Limb (tissue), 2 donors: ENCODE results near the gene CEP68.
"Not testable (repeated sequence)": the region's sequence is repeated elsewhere in the genome, so short reads cannot be mapped to it uniquely, and the experiment has no call there.

Experiments used
- DNase-seq, 2 donors: peaks; one replicate each; pipeline ENCODE4 v3.0.0-alpha.2; 2016; ENCODE audit errors: extremely low spot score in 2 of 2

The CEP68 gene

GRCh38 chr2:65075605-65076344 lies 19.6 kb downstream of the CEP68 start:
- DNase-seq: no peak

DNA sequence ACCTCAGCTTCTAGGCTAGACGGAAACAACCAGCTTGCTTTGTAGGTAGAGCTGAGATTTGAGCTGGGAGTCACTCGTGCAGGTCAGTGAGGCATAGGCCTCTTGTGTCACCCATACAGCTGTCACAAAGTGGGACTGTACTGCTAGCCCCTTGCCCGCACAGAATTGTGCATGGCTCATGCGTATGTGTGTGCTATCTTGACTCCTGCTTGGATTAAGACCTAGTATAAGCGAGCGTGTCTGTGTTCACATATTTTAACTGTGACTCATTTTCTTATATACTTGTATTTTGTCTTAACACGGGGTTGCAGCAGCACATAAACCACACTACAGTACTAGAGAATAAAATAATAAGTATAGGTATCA lies 20.1 kb downstream of the CEP68 start:
- no peak for DNase-seq

- no peak for DNase-seq
Observed at GRCh38 chr2:65077898-65078297, 21.7 kb downstream of the CEP68 start.

GRCh38 chr2:65079017-65079416 lies 22.8 kb downstream of the CEP68 start:
- DNase-seq: no peak

DNA sequence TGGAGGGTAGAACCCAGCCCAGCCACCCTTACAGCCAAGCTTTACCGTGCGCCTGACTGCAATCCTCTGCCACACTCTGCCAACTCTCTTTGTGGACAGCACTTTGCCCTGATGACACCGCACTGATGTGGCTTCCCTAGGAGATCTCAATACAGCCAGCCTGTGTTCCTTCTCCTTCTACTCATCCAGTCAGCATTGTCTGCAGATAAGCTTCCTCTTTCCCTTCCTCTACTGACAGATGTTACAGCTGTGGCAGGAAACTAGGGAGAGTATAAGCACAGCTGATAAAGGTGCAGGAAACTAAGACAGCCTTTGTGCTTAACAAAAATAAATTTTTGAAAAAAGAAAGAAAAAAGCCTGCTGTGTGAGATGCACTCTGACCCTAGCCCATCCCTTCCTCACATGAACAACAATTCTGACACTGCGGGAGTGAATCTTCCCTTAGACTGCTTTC lies 25.0 kb downstream of the CEP68 start:
- DNase-seq: no peak

- no peak for DNase-seq
Observed at GRCh38 chr2:65085148-65085547, 28.9 kb downstream of the CEP68 start.

DNA sequence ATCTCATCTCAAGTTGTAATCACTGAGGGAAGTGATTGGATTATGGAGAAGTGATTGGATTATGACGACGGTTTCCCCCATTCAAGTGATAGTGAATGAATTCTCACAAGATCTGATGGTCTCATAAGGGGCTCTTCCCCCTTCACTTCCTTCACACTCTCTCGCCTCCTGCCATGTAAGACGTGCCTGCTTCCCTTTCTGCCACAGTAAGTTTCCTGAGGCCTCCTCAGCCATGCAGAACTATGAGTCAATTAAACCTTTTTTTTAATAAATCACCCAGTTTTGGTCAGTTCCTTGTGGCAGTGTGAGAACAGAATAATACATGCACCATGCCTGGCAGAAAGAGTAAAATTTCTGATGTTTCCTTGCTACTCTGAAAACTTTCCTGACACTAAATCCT lies 36.6 kb downstream of the CEP68 start:
- DNase-seq: no peak

DNA sequence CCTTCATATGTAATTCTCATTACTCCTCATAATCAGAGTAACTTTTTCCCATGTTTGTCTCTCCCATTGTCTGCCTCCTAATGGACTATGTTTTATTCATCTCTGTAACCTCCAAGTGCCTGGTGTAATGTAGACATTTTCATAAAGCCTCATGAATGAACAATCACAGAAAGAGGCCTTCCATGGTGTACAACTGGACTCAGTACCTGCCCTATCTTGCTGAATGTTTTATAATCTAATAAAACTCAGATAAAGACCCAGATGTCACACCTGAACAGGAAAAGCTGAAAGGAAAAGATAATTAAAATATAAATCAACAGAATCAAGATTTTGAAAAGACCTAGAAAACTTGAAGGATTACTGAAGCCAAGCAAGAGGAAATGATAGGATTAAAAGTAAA lies 37.0 kb downstream of the CEP68 start:
- DNase-seq: no peak

GRCh38 chr2:65096948-65097347 lies 40.7 kb downstream of the CEP68 start:
- DNase-seq: no peak

DNA sequence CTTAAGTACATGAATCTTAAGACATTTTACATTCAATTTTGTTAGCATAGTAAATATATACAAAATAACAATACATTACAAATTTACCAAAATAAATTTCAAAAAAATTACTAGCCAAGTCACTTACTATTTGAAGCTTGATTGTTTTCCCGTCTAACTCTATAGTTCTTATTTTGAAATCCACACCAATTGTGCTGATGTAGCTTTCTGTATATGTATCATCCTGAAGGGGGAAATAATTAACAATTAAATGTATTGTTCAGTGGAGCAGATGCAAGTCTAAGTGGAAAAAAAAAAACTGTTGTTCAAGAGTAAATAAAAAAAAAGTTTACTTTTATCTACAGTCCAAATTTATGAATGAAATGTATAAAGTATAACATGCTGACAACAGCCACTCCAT lies 41.6 kb downstream of the CEP68 start:
- DNase-seq: no peak

GRCh38 chr2:65098741-65099140 lies 42.5 kb downstream of the CEP68 start:
- no peak for DNase-seq

DNA sequence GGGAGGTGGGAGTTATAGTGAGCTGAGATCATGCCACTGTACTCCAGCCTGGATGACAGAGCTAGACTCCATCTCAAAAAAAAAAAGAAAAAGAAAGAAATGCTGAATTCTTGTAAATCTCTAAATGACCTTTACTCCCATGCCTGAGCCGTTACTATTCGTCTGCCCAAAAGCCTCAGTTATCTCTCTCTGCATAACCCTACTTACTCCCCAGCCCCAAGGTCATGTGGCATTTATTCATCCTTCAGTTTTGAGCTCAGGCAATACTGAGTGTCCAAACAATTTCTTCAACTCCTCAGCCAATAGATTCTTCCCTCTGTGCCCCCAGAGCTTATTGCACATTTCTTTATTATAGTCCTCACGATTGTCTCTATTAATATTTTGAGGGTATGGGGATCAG lies 44.9 kb downstream of the CEP68 start:
- DNase-seq: no peak

GRCh38 chr2:65103013-65103715 lies 46.9 kb downstream of the CEP68 start:
- no peak for DNase-seq

GRCh38 chr2:65107530-65107929 lies 51.3 kb downstream of the CEP68 start:
- DNase-seq: no peak

DNA sequence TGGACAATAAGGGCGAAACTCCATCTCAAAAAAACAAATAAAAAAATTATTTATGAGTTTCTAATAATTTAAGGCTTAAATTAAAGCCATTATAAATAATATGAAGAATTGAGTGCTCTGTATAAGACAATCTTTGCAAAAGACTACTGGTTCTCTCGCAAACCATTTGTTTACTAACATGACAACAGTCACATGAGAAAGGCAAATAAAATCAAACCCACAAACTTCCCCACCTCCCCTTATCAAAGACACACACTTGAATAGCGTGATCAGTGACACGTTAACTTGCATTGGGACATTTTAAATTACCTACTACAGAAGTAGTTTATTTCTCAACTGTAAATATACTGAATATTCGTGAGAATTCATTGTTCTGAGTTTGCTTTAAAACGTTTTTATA lies 52.6 kb downstream of the CEP68 start:
- DNase-seq: no peak

DNA sequence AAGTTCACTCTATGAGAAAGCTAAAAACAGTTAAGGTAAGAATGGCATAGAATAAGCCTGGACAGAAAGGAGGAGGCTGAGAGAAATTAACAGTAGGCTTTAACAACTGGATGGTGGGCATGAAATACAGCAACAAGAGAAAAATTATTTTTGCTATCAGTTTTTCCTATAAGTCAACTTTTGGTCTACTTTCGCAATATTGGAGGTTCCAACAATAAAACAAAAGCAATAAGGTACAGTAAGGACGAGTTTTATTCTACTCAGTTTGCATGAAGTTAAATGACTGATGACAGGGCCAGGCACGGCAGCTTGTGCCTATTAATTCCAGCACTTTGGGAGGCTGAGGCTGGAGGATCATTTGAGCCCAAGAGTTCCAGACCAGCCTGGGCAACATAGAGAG lies 56.4 kb downstream of the CEP68 start:
- no peak for DNase-seq

DNA sequence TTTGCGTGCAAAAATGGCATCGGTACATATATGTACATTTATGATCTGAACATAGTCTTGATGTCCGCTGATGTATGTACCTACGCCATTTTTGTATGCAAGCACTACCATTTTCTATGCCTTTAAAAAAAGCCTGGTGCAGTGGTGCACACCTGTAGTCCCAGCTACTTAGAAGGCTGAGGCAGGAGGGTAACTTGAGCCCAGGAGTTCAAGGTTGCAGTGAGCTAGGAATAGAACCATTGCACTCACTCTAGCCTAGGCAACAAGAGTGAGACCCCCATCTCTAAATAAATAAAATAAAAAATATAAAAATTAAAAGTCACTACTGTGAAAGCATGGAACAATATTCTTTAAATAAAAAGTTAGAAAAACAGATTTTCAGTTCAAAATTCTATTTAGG lies 57.0 kb downstream of the CEP68 start:
- no peak for DNase-seq

GRCh38 chr2:65113816-65114215 lies 57.6 kb downstream of the CEP68 start:
- no peak for DNase-seq

GRCh38 chr2:65114921-65115320 lies 58.7 kb downstream of the CEP68 start:
- no peak for DNase-seq

DNA sequence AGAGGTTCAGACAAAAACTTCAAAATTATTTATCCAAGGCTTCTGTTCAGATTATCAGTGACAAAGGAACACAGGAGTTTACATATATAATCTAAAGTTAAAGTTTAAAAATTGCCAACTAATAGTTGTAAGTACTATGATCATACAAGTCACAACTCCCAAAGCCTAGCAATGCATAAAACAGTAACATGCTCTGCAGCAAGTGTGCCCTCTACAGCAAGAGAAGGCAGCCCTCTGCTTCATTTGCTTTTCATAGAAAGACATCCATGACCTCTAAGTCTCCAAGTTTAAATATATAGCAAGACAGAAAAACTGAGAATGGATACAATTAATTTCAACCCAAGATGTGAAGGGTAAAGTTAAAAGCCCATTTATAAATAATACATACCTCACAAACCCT lies 60.4 kb downstream of the CEP68 start:
- no peak for DNase-seq

- DNase-seq: no peak
Observed at GRCh38 chr2:65120990-65121693, 64.9 kb downstream of the CEP68 start.

GRCh38 chr2:65122313-65122712 lies 66.1 kb downstream of the CEP68 start:
- no peak for DNase-seq

DNA sequence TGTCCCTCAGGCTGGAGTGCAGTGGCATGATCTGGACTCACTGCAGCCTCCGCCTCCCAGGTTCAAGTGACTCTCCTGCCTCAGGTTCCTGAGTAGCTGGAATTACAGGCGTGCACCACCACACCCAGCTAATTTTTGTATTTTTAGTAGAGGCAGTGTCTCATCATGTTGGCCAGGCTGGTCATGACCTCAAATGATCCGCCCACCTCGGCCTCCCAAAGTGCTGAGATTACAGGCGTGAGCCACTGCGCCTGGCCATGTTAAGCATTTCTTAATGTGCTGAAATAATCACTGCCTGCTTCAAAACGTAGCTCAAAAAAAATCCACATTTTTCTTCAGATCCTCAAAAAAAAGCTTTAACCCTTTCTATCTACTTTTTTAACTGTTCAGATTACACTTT lies 69.2 kb downstream of the CEP68 start:
- not testable (repeated sequence) for DNase-seq
